ENCODE measurements around the gene BCAR3. TPM values are rescaled to one million over a fixed set of nuclear protein-coding genes. Genes with fewer than 3 reads are reported as not detected.
A peak's percentile ranks its signal among the peaks of the same experiment; 100 is the strongest.

The BCAR3 gene
- total RNA-seq, 1 experiment from 2014 or later: 15.6 TPM

DNA sequence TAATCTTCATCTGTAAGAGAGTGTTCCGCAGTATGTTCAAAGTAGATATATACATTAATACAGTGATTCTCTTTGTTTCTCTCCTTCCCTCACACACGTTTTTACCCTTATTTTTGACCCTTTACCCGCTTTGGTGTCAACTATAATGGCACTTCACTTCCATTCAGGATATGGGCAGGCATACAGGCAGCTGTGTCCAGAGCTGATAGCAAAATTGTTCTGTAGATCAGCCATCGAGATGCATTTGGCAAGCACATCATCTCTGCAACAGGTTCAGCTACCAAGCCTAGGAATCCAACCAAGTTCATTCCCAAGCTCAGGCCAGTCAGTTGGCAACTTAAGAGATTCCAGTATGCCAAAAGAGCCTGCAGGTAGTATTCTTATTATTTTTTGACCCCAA, 158.9 kb downstream of the BCAR3 start:
- CTCF ChIA-PET: no interaction called here
- H3K4me3 Mint-ChIP-seq (ENCODE audit: low read depth, unreplicated experiment): no peak overlapping the region
- H3K27me3 Mint-ChIP-seq (ENCODE audit: unreplicated experiment): no peaks in the 10 kb centered on the region
- BruUV-seq (replicated peaks): TSS peak; percentile 12
- no peak for TF ChIP-seq CTCF (IDR thresholded peaks at IDR 0.05; ENCODE audit: unreplicated experiment)
- no peak overlapping the region for H3K27ac Mint-ChIP-seq (ENCODE audit: unreplicated experiment)
- intact Hi-C loops (cut with micrococcal nuclease; ENCODE audit: unreplicated experiment): no loop called here
- H3K36me3 Mint-ChIP-seq (ENCODE audit: insufficient read depth, unreplicated experiment): peaks cover 18% of the 10 kb centered on the region
- H3K9me3 Mint-ChIP-seq (ENCODE audit: low read depth, unreplicated experiment): no peaks in the 10 kb centered on the region
- peaks cover 42% of the 10 kb centered on the region for H3K4me1 Mint-ChIP-seq (ENCODE audit: low read depth, unreplicated experiment)
- DNase-seq: no peak

GRCh38 chr1:93521618-93522017, 160.0 kb downstream of the BCAR3 start:
- Mint-ChIP-seq H3K9me3 (ENCODE audit: low read depth, unreplicated experiment) (no peaks in the 10 kb centered on the region), H3K27ac (ENCODE audit: unreplicated experiment) (no peak overlapping the region), H3K36me3 (ENCODE audit: insufficient read depth, unreplicated experiment) (peaks cover 18% of the 10 kb centered on the region), H3K27me3 (ENCODE audit: unreplicated experiment) (no peaks in the 10 kb centered on the region), H3K4me3 (ENCODE audit: low read depth, unreplicated experiment) (no peak overlapping the region), H3K4me1 (ENCODE audit: low read depth, unreplicated experiment) (peaks cover 53% of the 10 kb centered on the region)
- no peak for DNase-seq
- BruUV-seq (replicated peaks): no TSS peak
- intact Hi-C loops (cut with micrococcal nuclease; ENCODE audit: unreplicated experiment): no loop called here
- CTCF ChIA-PET: no interaction called here
- no peak for TF ChIP-seq CTCF (IDR thresholded peaks at IDR 0.05; ENCODE audit: unreplicated experiment)

DNA sequence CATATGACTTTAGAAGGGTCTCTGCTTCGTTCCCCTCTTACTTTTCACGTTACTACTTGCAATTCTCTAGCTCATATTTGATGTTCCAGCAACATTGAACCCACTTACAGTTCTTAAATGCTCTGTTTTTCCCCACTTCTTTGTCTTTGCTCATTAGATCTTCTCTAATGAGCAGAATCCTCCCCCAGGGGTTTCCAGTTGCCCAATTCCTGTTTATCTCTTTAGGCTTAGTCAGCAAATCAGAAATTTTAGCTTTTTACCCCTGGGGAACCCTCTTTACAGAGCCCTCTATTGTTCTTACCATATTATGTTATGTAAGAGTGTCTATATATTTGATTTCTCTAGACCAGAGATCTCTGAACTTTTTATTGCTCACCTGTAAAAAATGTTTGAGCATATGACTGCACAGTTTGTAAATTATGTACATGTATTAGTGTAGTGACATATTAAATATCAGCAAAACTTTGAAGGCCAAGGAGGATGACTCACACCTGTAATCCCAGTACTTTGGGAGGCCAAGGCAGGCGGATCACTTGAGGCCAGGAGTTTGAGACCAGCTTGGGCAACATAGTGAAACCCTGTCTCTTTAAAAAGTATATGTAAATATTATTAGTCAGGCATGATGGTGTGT, 162.3 kb downstream of the BCAR3 start:
- intact Hi-C loops (cut with micrococcal nuclease; ENCODE audit: unreplicated experiment): no loop called here
- Mint-ChIP-seq H3K27me3 (ENCODE audit: unreplicated experiment) (no peaks in the 10 kb centered on the region), H3K4me1 (ENCODE audit: low read depth, unreplicated experiment) (peaks cover 39% of the 10 kb centered on the region), H3K36me3 (ENCODE audit: insufficient read depth, unreplicated experiment) (peaks cover 10% of the 10 kb centered on the region), H3K27ac (ENCODE audit: unreplicated experiment) (peak overlapping the region; percentile 32), H3K4me3 (ENCODE audit: low read depth, unreplicated experiment) (no peak overlapping the region), H3K9me3 (ENCODE audit: low read depth, unreplicated experiment) (no peaks in the 10 kb centered on the region)
- BruUV-seq (replicated peaks): no TSS peak
- no peak for TF ChIP-seq CTCF (IDR thresholded peaks at IDR 0.05; ENCODE audit: unreplicated experiment)
- CTCF ChIA-PET: interaction anchor here (0.6 kb wide), 1 partner anchor 23 kb away, joined by 6 read pairs; no protein-coding TSS in a partner anchor
- DNase-seq: peak; percentile 34

DNA sequence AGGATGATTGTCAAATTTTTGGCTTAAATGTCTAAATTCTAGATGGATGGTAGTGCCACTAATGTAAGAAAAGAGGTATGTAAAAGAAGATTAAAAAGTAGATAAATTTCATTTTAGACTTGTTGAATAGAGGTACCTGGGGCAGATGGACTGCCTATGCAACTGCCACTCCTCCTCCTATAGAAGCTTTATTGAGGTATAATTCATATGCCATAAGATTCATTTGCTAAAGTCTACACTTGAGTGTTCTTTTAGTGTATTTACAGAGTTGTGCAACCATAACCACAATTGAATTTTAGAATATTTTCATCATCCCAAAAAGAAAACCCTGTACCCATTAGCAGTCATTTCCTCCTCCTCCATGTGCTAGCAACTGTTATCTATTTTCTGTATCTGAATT, 163.1 kb downstream of the BCAR3 start:
- intact Hi-C loops (cut with micrococcal nuclease; ENCODE audit: unreplicated experiment): no loop called here
- CTCF ChIA-PET: no interaction called here
- DNase-seq: no peak
- Mint-ChIP-seq H3K27me3 (ENCODE audit: unreplicated experiment) (no peaks in the 10 kb centered on the region), H3K27ac (ENCODE audit: unreplicated experiment) (no peak overlapping the region), H3K36me3 (ENCODE audit: insufficient read depth, unreplicated experiment) (peaks cover 10% of the 10 kb centered on the region), H3K4me1 (ENCODE audit: low read depth, unreplicated experiment) (peaks cover 39% of the 10 kb centered on the region), H3K4me3 (ENCODE audit: low read depth, unreplicated experiment) (no peak overlapping the region), H3K9me3 (ENCODE audit: low read depth, unreplicated experiment) (no peaks in the 10 kb centered on the region)
- BruUV-seq (replicated peaks): no TSS peak
- no peak for TF ChIP-seq CTCF (IDR thresholded peaks at IDR 0.05; ENCODE audit: unreplicated experiment)
